GM21390 (cell line): ENCODE results near the gene TCOF1.

ENCODE experiments used
- ATAC-seq: cut with Tn5 transposase; IDR thresholded peaks from one replicate; pipeline ENCODE4 v1.9.1; 2021; ENCODE audit not compliant: unreplicated experiment

TCOF1 gene

DNA sequence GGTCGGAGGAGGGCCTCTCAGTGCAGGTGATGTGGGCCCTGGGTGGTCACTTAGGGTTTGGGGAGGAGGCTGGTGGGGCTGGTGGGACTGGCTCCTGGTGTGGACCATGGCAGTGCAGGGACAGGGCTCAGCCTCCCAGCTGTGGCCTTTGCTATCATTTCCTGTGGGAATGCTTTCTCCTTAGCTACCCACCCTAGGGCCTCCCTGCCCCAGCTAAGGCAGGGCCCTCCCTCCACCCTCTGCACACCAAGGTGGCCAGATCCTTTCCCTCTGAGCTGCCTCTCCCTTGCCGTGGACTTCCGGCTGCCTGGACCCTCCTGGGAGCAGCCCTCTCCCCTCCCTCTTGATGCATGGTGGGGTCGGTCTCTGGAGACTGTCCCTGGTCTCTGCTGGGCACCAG lies 32.1 kb upstream of the TCOF1 start:
- no peak for ATAC-seq

DNA sequence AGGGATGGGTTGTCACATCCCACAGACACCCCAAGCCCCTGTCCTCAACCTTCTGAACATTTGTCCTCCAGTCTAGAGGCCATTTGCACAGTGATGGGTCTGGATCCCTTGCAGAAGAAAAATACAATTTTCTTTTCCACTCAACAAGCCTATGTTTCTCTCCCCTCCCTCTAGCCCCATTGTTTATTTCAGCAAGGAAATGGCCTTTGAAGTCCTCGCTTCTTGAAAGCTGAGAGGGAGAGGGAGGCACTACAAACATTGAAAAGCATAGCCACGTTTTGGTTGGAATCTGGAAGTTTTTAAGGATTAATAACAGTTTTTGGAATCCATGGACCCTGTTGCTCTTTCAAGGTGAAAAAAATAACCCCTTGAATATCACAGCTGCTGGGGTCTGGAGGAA lies 30.8 kb upstream of the TCOF1 start:
- ATAC-seq: no peak

DNA sequence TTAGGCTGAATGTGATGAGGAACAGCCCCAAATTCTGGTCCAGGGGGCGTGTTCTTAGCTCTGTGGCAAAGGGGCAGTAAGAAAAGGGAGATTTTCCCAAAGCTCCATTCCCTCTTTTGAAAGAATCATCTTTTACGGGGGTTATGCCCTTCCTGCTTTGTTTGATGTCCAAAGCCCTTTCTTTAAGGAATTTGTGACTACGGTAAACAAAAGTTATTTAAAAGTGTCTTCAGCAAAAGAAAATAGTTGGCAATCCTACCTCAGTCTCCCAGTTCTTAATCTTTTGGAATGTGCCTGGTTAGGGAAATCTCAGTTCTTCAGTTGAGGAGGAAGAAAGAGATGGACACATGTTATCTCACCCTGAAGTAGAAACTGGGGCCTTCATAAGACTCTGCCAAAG lies 30.4 kb upstream of the TCOF1 start:
- no peak for ATAC-seq

DNA sequence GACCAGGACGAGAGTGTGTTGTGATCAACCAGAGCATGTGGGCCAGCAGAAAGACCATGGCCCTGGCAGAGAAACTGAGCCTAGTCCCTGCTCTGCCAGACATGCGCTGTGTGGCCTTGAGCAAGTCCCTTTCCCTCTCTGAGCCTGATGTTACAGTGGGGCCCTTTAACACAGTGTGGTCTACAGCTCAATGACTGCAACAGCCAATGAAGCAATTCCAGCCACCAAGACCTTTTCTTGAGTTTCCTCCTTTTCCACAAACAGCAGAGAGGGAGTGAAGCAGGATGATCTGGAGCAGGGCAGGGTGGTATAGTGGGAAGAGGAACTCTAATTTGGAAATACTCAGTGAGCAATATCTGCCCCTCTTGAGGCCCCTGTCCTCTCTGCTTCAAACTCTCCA lies 29.0 kb upstream of the TCOF1 start:
- no peak for ATAC-seq

DNA sequence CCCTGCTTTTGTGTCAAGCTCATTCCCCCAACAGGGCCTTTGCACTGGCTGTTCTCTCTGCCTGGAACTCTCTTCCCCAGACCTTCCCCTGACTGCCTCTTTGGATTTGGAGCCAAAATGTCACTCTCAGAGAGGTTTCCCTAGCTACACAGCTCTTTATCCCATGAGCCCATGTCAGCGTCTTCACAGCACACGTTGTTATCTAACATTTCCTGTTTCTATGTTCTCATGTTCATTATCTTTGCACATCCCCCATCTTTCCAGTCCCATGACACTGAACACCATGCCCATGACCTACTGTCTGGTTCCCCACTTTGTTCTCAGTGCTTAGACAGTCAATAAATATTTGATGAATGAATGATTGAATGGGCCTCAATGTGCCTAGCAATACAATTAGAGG lies 28.5 kb upstream of the TCOF1 start:
- no peak for ATAC-seq

DNA sequence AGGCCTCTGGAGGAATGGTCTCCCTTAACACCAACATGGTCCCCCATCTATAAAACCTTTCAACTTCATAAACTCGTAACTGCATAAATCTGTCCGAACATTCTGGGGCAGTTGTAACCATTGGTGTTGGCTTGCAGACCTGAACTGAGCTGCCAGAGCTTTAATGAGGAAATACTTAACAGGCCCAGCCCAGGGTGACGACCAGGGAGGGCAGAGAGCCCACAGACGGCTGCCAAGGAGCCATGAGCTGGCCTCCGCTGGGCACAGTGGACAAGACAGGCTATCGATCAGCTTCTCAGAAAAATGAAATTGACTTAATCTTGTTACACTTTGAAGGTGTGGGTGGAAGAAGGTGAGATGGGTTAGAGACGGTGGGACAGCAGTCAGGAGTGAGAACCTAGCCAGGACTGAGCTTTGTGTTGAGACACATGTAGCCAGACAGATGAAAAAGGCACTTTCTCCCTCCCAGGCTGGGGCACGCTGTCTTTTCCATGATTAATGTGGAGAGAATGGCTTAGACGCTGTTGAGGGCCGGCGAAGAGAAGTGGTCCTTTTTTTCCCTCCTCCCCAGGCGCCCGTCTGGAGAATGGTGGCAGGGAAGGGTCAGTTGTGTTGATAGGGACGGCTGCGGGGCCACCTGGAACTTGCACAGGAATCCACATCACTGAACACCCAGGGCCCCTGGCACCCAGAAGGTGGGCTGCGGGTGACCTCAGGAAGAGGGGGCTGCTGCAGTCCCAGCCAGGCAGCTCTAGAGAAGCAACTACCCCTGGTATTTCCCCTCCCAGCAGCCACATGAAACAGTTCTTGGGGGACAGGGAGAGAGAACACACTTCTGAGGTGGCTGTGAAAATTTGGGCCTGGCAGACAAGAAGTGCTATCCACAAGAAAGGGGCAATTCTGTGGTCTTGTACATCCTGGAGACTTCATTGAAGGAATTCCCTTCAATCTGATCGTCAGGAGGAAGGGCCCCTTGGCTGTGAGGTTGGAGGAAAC lies 27.3 kb upstream of the TCOF1 start:
- ATAC-seq: no peak

DNA sequence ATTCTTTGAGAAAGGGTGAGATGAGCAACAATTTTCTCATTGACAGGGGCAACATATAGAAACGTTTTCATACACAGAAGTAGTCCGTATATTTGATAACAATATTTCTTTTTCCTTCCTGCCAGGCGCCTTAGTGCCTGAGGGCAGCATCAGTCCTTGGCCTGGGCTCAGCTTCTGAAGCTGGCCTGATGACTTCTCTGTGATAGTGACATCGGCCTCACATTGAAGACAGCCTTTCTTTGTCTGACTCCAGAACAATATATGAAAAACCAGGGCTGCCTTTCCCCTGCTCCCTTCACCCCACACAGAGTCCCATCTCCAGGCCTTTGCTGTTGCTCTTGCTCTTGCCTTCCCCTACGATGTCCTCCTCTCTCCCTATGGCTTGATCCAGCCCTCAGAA lies 24.1 kb upstream of the TCOF1 start:
- no peak for ATAC-seq

DNA sequence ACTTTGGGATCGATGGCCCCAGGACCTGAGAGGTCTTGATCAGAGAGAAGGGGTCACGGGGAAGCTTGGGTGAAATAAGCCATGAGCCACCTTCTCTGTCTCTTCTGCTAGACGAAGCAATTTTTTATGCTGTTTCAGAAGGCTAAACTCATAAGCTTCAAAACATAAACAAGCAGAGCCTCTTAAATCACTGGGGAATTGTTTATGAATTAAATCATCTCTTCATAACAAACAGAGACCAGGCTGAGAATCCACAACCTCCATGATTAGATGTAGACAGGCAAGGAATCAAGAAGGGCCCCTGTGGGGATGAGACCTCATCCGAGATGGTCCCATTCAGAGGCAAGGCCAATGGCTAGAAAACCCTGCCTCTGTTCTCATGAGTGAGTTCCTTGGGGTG lies 21.7 kb upstream of the TCOF1 start:
- ATAC-seq: no peak

DNA sequence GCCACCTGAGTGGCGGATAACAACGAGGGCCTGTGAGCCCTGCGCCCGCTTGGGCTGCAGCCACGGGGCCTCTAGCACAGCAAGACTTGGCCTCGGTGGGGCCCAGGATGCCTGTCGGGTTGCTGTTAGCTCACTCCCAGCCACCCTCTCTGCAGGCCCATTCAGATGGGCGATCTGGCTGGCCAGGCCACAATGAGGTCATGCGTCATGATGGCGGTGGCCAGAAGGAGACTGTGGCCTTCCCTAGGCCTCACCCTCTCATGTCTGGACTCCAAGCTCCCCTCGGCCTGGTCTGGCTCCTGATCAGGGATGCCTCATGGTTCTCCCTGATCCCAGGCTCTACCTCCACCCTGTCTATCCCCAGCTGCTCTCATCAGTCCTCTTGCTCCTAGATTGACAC lies 19.0 kb upstream of the TCOF1 start:
- ATAC-seq: no peak

DNA sequence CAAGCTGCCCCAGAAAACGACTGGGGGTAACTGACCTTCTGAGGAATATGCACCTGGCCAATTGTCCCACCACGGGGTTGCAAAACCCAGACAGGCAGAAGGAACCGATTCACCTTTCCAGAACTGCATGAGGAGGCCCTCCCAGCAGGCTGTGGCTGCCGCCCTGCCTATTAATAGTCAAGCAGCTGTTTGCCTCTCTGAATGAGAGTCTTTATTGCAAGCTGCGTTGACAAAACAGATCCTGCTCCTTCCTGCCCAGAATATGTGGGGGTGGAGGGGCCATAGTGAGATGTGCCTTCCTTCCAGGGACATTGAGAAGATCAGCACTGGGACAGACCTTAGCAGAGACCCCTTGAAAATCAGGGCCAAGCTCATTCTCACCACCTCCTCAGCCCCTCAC lies 18.3 kb upstream of the TCOF1 start:
- ATAC-seq: no peak

DNA sequence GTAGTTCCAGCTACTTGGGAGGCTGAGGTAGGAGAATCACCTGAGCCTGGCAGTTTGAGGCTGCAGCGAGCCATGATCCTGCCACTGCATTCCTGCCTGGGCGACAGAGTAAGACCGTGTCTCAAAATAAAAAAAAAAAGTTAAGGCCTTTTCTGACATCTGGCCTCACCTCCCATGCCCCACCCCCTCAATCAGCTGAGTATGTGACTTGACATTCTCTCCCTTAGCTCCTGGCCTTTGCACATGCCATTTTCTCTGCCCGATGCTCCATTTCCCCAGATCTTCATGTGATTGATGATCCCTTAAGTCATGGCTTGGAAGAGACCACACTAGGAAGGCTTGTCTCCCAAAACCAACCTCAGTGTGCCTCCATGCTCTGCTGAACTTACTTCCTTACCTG lies 17.7 kb upstream of the TCOF1 start:
- ATAC-seq: no peak

DNA sequence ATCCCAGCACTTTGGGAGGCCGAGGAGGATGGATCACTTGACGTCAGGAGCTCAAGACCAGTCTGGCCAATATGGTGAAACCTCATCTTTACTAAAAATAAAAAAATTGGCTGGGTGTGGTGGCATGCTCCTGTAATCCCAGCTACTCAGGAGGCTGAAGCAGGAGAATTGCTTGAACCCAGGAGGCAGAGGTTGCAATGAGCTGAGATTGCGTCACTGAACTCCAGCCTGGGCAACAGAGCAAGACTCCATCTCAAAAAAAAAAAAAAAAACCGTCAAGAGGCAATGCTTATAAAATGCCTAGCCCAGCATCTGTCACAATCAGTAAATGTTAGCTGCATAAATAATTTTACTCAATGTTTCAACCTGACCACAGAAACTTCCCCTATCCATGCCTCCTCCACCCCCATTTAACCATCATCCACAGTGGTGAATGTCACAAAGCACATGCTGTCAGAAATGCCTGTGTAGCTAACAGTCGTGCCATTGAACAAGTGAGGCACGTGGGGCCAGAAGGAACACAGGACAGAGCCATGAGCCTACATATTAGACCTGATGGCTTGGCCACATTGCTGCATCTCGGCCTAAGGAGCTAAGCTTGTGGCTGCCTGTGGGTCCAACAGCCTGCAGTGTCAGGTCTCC lies 16.8 kb upstream of the TCOF1 start:
- ATAC-seq: no peak

DNA sequence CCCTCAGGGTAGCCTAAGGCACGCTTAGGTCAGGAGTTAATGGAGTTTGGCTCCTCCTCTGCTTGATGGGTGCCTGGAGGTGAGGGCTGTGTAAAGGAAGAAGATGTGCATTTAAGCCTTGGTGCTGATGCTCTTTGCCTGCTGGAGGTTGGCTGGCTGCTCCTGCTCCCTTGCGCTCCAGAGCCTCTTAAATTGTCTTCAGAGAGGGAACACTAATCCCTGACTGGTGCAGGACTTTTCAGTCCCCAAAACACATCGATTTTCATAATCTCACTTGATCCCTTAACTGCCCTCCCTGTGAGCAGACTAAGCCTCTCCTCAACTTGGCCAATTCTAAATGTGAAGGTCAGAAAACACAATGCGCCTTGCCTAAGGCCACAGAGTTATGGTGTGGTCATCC lies 16.2 kb upstream of the TCOF1 start:
- no peak for ATAC-seq

DNA sequence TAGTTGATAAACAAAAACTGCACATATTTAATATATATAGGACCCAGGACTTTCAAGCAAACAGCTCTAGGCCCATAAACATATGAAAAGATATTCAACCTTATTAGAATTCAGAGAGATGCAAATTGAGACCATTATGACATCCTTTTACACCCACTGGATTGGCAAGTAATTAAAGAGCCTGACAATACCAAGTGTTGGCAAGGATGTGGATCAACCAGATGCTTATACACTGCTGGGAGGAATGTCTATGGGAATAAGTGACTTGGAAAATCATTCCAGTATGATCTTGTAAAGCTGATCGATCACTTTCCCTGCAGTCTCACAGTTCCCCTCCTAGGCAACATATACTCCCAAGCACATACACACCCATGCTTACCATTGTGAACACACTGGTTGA lies 15.5 kb upstream of the TCOF1 start:
- no peak for ATAC-seq

DNA sequence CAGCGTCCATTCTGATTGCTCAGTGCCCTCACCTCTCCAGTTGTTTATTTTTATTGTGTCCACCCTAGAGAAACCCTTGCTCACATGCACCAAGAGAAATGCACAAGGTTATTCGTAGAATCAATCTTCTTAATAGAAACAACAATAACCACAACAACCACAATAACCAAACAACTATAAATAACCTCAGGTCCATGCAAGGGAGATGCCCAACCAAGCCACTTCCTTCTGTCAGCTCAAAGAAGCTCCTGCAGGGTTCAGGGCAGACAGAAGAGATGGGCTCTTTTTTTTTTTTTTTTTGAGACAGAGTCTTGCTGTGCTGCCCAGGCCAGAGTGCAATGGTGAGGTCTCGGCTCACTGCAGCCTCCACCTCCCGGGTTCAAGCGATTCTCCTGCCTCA lies 14.9 kb upstream of the TCOF1 start:
- no peak for ATAC-seq

DNA sequence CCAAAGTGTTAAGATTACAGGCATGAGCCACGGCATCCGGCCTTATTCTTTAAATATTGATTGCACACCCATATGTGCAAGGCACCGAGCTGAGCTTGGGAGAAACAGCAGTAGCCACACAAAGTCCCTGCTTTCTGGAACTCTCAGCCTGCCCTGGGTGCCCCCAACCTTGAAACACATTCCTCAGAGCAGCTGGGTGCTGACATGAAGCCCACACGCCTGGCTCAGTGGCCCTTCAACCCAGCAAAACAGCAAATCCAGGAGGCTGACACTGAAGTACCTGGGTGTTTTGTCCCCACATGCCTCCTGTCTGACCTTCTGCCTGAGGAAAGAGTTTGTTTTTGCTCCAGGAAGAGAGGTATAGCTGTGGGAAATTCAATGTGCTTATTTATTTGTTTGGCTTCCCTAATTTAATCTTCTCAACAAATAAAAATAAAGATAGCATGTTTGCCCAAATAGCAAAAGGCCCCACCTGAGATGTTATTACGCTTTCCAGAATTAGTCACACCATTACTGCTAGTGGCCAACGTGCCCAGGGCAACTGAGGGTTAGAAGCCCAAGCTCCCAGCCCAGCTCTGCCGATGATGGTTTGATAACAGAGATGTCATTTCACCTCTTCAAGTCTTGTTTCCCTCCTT lies 13.4 kb upstream of the TCOF1 start:
- no peak for ATAC-seq

DNA sequence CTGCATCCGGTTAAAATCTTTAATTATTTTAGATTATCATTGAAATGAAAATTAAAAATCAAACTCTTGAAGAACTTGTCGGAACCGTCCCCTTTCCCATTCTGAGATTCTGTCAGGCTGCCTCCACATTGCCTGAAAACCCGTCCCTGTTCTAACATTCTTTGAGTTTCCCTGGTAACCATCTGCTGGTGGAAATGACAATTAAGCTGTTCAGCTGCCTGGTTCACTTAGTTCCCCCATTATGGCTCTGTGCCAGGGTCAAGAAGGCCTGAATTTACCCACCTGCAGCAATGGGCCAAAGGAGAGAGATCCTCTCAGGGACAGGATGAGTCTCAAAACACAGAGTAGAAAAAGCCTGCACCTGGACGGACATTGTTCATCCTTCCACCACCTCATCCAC lies 11.8 kb upstream of the TCOF1 start:
- no peak for ATAC-seq

DNA sequence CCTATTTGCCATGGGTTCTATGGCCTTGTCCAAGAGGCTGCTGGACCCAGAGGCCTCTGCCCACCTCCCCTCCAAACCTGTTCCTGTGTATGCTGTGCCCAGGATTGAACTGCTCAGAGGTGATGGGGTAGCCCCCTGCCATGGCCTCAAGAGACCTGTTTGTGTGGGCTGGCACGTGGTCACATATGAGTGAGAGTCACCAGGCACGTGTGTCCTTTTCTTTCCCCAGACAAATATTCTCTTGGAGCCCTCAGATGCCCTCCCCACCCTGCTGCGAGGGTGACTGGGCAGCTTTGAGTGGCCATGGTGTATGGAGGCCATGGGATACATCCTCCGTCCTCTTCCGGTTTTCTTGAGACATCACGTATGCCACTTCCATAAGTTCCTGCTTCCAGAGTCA lies 10.9 kb upstream of the TCOF1 start:
- no peak for ATAC-seq

DNA sequence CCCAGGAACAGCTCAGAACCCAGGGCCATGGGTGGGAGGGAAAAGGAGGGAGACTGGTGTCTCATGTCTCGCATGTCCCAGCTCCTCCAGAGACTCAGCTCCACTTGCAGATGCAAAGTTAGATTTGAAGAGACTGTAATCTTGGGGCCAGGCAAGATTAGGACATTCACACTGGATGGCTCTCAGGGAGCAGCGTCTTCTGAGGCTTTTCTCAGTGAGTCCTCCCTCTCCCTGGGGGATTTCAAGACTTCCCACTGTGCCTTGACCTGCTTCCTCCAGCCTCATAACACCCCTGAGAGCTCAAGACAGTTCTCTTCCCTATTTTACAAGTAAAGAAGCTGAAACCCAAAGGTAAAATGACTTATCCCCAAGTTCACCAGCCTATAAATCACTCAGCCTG lies 10.5 kb upstream of the TCOF1 start:
- ATAC-seq: no peak

DNA sequence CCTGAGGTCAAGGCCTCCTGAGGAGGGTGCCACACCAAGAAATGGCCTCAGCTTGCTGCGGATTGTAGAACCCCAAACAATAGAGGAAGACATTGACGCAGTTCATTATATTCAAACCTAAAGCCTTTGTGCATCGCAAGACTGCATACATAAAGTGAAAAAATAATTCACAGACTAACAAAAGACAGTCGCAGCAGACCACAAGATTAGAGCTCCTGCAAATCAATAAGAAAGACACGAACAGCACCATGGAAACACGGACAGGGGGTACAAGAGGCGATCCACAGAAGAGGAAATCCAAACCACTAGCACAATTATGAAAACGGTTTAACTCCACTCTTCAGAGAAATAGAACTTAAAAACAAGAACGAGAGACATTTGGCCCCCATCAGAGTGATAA lies 10.0 kb upstream of the TCOF1 start:
- ATAC-seq: no peak

DNA sequence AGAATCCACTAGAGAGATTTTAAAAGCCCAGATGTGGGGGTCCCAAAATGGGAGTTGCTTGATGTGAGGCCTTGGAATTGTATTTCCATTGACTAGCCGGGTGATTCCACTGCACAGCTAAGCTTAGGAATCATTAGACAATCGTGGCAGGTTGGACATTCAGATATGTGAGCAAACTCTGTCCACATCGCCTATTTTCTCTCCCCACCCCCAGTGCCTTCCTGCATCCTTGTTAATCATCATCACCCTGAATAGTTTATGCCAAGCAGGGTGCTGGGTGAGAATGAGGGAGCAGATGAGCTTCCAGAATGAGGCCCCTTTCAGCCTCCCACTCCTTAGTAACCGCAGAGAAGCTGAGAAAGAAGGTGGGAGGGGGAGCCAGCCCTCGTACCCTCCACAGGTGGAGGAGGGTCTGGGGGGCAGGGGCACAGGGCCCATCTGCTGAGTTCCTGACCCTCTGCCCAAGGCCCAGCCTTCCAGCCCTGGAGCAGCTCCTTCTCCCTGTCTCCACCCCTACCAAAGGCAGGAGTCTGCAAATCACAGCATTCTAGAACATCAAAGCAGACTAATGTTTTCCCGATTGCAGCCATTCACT lies 7.7 kb upstream of the TCOF1 start:
- no peak for ATAC-seq
